KG1 (cell line): ENCODE data around the gene BROX.
A peak's percentile ranks its signal among the peaks of the same experiment; 100 is the strongest.
"Not testable (repeated sequence)": the region's sequence is repeated elsewhere in the genome, so short reads cannot be mapped to it uniquely, and the experiment has no call there.

Experiments
- DNase-seq: peaks from one replicate; lab custom pipeline; 2025; lab: John Stamatoyannopoulos, UW

The BROX gene, protein sequence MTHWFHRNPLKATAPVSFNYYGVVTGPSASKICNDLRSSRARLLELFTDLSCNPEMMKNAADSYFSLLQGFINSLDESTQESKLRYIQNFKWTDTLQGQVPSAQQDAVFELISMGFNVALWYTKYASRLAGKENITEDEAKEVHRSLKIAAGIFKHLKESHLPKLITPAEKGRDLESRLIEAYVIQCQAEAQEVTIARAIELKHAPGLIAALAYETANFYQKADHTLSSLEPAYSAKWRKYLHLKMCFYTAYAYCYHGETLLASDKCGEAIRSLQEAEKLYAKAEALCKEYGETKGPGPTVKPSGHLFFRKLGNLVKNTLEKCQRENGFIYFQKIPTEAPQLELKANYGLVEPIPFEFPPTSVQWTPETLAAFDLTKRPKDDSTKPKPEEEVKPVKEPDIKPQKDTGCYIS

DNA sequence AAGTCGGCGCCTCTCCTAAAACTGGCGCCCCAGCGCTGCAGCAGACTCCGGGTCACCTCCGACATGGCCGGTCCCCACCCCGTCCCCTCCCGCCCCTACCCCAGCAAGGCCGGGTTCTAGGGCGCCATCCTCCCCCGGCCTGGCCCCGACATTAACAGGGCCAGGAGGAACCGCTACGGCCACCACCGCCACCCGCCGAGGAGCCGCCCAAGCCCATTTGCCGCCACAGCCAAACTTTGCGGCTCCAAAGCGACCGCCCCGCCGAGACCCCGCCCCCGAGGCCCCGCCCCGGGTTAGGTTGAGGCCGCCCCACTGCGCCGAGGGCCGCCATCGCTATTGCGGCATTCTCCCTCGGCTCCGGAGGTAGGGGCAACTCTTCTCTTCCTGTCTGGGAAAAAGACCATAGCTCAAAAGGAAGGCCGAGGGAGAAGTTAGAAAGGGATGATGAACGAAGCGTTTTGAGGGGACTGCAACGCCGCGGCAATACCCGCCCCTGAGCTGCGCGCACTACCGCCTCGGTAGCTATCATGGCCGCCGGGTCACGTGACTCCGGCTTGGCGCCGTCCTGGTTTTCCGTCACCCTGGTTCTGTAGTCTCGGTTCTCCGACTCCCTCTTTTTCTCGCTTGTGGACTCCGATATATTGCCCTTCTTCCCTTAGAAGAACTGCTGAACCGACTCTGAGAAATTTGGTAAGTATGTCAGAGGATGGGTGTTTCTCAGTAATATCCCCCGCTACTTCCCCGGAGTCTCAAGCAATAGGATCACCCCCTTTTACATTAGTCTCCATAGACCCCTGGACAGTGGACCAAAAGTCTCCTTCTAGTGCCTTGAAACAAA lies at the start of gene BROX, which contains the start of gene AIDA:
BROX (plus strand) TSS at position 312 of the 838 bp plus-strand sequence. CDS start 3,136 bp downstream, outside the sequence.
AIDA (minus strand) TSS at position 239 of the 838 bp plus-strand sequence; CDS start at position 65, 174 bp downstream.
- DNase-seq = peak; percentile 83

DNA sequence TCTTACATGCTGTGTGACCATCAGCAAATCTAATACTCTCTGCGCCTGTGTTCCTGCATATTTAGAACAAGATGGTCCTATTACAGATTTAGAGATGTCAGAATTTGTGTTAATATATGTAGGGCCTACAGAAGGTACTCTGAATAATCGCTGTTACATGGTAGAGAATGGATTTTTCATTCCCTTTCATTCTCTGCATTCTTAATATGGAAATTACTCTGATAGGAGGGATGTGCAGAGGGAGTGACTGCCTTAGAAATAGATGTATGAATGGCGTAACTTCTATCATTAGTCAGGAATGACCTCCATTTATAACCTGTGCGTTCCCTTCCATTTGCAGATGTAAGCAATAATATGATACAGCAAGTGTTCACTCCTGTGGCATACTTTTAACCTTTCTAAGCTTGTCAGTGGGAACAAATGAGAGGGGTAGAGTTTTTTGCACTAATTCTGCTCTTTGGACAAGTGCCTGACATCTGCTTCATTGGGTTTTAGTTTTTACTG lies 48.9 kb upstream of the BROX start:
- no peak for DNase-seq

DNA sequence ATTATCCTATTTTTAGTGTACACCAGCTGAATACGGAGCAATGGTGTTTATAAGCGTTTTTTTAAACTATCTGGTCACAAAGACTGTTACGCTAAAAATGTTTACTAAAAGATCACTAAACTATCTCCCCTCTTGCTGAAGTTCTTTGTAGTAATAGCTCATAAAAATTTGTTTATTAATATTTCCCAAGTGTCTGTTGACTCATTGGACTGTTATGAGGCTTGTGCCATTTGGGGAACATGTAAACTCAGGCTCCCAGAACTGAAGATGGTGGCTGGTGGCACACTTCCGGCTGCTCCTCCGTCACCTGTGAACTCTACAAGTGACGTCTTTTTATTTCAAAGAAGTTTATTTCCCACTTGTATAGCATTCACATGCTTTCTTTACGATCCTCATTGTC lies 46.4 kb upstream of the BROX start:
- no peak for DNase-seq

- DNase-seq = not testable (repeated sequence)
These were observed 44.2 kb upstream of the BROX start for GRCh38 chr1:222668184-222668583.

- not testable (repeated sequence) for DNase-seq
These were observed 43.3 kb upstream of the BROX start for GRCh38 chr1:222669107-222669506.

- DNase-seq = no peak
These were observed 42.3 kb upstream of the BROX start for GRCh38 chr1:222670110-222670509.

DNA sequence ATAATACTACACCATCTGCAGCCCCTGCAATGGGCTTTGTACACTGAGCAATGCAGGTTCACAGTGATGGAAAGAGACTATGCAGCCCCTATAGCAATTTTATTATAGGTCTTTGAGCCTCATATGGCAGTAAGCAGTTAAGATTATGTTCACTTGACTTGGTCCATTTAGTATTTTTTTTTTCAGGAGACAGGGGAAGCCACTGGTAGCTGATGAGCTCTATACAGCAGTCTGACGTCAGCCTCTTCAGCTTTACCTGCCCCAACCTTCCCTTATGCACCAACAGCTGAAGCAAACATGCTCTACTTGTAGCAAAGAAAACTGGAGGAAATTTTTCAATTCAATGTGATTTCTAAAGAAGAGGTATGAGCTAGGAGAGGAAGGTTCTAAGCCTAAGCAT lies 32.3 kb upstream of the BROX start:
- DNase-seq = no peak

DNA sequence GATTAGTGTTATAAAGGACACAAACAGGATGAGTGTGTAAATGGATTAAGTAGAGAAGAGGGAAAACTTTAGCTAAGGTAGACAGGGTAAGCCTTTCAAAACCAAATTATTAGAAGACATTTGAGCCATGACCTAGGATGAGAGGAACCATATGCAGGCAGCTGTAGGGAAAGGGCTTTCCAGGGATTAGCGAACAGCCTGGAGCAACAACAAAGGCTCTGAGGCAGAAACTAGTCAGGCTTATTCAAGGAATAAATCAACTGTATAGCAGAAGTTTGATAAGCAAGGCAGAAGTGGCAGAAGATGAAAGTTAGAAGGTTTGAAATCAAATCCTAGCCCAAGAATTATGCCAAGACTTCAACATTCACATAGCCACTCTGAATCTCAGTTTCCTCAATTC lies 21.3 kb upstream of the BROX start:
- no peak for DNase-seq

DNA sequence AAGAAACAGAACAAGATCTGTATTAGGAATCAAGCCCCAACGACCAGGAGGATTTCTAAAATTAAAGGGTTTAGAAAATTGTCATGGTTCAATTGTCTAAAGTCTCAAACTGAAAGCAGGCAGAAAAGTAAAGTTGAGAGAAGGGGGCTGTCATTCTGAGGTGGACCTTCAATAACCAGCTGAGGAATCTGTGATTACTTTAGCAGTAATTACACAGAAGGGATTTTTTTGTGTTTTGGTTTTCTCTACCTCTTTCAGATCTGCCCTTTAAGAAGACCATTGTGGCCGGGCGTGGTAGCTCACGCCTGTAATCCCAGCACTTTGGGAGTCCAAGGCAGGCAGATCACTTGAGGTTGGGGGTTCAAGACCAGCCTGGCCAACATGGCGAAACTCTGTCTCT lies 17.4 kb upstream of the BROX start:
- no peak for DNase-seq

DNA sequence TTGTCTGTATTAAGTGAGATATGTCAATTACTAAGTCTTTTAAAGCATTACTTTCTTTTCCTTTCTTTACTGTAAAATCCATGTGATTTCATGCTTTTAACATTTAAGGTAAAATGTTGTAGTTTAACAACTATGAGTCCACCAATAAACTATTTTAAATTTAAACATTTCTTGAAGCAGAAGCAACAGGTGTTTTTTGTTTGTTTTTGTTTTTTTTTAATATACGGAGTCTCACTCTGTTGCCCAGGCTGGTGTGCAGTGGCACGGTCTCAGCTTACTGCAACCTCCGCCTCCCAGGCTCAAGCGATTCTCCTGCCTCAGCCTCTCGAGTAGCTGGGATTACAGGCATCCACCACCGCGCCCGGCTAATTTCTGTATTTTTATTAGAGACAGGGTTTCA lies 15.6 kb upstream of the BROX start:
- DNase-seq = no peak

DNA sequence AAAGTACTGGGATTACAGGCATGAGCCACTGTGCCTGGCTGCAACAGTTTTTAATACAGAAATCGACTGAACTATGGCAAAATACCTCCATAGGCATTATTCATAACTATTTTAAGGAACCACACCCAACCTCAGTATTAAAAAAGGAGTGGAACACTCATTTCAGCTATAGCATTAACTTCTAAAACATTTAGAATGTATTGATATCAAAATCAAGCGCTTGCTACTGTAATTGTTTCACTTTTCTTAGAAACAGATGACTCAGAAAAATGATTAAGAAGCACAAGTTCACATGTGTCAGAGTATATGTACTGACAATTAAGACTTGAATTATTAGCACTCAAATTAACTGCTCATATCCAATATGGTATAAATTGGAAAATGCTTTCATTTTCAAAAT lies 15.2 kb upstream of the BROX start:
- no peak for DNase-seq

GRCh38 chr1:222697826-222698225 lies 14.5 kb upstream of the BROX start:
- DNase-seq = no peak

- DNase-seq = no peak
These were observed 10.2 kb upstream of the BROX start for GRCh38 chr1:222702210-222702609.

DNA sequence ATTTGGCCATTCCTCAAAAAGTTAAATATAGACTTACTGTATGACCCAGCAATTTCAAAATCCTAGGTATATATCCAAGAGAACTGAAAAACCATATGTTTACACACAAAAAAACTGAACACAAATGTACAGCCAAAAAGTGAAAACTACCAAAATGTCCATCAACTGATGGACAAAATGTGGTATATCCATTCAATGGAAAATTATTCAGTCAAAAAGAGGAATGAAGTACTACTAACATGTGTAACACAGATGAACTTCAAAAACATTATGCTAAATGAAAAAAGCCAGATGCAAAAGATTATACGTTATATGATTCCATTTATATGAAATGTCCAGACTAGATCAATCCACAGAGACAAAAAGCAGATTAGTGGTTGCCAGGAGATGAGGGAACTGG lies 8.1 kb upstream of the BROX start:
- no peak for DNase-seq

DNA sequence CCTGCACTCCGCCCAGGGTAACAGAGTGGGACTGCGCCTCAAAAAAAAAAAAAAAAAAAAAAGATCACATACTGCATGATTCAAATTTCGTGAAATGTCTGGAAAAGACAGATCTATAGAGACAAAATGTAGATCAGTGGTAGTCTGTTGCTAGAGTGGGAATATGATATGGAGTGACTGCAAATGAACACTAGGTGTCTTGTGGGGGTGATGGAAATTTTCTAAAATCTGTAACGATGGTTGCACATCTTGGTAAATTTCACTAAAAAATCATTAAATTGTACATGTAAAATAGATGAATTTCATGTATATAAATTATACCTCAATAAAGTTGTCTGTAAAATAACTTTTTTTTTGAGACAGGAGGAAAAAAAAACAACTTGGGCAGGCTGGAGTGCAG lies 5.5 kb upstream of the BROX start:
- no peak for DNase-seq

DNA sequence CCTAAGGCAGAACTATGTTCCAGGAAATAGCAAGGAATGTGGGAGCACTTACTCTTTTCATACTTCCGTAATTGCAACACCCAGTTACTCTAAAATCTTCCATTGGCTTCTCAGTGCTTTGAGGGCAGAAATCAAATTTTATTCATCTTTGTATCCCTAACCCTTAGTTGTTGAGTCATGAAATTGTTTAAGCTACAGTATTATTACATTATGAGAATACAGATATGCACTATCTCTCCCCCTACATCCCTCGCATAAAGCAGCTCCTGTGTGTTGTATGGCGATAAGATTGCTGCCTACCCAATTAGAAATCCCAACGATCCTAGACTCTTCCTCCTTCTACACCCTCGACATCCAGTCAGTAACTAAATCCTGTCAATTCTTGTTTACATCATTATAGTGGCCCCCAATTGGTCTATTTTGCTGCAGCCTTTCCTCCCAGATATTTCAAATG lies 2.6 kb upstream of the BROX start:
- DNase-seq = no peak

DNA sequence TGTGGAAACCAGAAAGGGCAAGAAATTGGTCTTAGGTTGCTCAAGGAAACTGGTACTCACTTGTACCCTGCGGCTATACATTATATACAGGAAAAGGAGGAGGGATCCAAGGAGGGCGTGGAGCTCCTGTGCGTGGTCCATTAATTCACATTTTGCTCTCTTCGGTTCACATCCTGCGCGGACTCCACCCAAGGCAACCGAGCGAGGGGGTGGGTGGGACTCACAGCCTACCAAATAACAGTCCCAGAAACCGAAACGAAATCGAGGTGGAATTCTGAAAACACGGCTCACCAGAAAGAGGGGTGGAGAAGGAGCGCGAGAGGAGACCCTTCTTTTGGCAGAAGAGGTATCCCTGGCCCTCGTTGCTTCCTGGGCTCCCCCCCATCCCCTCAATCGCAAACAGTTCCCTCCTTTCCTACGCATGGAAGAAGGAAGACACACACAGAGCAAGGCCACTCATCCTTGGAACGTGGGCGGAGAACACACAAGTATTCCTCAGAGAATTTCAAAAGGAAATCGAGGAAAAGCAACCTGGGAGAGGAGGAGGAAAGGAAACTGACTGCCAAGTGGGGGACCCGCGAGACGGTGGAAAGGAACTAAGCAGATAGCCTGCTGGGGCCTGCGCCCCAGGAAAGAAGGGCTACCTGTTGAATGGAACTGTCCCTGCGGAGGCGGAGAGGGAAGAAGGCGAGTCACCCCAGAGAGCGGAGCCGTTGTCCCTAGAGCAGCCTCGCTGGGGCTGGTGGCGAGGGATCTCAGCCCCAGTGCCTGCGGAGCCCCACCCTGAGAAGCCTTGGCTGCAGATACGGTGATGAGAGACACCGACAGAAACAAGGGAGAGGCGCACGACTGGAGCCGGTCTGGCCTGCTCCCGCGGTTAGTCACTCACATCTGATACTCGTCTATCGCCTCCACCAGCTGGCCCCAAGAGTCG lies 778 bp upstream of the BROX start:
- DNase-seq = peak; percentile 16

DNA sequence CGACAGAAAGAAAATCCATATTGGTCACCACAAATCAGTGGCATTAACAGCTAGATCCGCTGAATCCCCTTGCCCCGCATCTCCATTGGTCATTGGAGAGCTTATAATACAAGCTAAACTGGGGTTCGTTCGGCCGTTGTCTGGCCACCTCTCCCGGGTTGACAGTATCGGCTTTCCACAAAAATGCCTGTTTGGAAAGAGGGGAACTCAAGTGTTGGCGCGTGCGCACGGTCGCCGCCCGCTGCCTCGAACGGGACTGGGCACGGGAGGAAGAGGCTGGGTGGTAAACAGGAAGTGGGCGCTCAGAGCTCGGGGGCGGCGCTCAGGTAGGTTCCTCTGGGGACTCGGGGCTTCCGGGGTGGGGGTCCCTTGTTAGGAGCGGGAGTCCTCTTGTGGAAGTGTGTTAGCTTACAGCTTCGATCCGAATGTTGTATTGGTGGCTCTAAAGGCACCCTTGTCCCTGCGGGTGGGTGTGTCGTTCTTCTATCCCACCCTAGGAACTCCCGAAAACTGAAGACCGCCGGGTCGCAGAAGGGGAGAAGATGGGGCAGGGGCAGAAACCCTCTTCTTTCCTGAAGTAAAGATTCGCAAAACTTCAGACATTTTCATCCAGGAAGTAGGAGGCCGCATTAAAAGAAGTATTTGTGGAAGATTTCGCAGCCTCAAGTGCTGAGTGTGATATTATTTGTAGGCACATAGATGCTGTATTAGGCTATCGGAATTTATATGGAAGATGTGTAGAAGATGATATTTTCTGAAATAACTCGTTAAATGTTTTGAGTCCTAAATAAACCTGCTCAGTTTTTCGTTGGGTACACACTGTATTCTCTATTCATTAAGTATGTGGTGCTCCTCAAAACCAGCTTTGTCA lies 962 bp downstream of the BROX start:
- peak; percentile 80 for DNase-seq

DNA sequence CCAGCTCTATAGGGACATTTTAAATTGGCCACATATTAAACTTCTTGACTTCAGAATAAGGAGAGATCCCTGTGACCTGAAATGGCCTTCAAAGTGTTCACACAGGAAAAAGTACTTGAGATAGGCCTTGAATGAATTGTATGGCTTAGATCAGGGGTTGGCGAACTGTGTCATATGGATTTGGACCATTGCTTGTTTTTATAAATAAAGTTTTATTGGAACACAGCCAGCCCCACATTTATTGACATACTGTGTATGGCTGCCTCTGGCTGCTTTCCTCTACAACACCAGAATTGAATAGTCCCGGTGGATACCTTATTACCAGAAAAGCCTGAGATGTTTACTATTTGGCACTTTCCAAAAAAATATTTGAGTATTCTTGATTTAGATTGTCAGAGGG lies 4.0 kb downstream of the BROX start:
- no peak for DNase-seq

GRCh38 chr1:222728746-222729145 lies 16.4 kb downstream of the BROX start:
- no peak for DNase-seq

DNA sequence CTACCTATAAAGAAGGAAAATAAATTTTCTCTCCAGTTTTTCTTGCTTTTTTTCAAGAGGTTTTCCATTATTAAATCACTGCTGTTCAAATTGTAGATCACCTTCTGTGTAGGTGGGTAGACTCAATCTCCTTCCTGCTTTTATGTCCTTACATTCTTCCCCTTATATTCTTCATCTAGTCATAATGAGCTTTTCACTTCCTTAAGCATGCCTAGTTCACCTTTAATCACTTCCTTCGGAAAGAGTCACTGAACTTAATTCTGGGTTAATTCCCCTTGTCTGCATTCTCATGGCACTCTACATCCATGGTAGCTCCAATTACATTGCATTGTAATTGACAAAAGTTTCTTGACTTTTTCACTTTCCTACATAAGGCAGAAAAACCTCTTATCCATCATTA lies 18.5 kb downstream of the BROX start:
- DNase-seq = no peak
